SK-N-SH treated with all-trans-retinoic acid at 6 μM for 48 hours (cell line): Measurements from ENCODE around the gene HSD17B1.

Experiments
- ARNTL ChIP-seq: fragments of 450-650 bp; formaldehyde crosslinking; IDR thresholded peaks from 2 replicates; pipeline ENCODE4 v1.5.0; 2020; ENCODE audit warnings: low read depth, mild to moderate bottlenecking, moderate library complexity, borderline replicate concordance
- BACH2 ChIP-seq: fragments of 250-450 bp; sonication (Bioruptor Pico); IDR thresholded peaks from 2 replicates; pipeline ENCODE4 v1.9.0; 2021; ENCODE audit warnings: mild to moderate bottlenecking, borderline replicate concordance
- TCF4 ChIP-seq: fragments of 250-450 bp; sonication (Bioruptor Pico); IDR thresholded peaks from 2 replicates; pipeline ENCODE4 v1.8.0; 2021; ENCODE audit warnings: mild to moderate bottlenecking, moderate library complexity, borderline replicate concordance
- ZFP30 ChIP-seq: fragments of 450-650 bp; formaldehyde crosslinking; IDR thresholded peaks from 2 replicates; pipeline ENCODE4 v1.5.0; 2022; ENCODE audit warnings: mild to moderate bottlenecking, moderate library complexity
- ZNF70 ChIP-seq: fragments of 450-650 bp; formaldehyde crosslinking; IDR thresholded peaks from 2 replicates; pipeline ENCODE4 v1.5.0; 2020; ENCODE audit warnings: mild to moderate bottlenecking, moderate library complexity
- TF ChIP-seq, protein P1 (sequence below): fragments of 250-450 bp; sonication (Bioruptor Pico); IDR thresholded peaks from 2 replicates; pipeline ENCODE4 v1.8.0; 2020; ENCODE audit warnings: mild to moderate bottlenecking, moderate library complexity, borderline replicate concordance
- TF ChIP-seq, protein P2 (sequence below): fragments of 250-450 bp; sonication (Bioruptor Pico); IDR thresholded peaks from 2 replicates; pipeline ENCODE4 v1.5.1; 2020; ENCODE audit warnings: low read depth, mild to moderate bottlenecking, moderate library complexity

DNA sequence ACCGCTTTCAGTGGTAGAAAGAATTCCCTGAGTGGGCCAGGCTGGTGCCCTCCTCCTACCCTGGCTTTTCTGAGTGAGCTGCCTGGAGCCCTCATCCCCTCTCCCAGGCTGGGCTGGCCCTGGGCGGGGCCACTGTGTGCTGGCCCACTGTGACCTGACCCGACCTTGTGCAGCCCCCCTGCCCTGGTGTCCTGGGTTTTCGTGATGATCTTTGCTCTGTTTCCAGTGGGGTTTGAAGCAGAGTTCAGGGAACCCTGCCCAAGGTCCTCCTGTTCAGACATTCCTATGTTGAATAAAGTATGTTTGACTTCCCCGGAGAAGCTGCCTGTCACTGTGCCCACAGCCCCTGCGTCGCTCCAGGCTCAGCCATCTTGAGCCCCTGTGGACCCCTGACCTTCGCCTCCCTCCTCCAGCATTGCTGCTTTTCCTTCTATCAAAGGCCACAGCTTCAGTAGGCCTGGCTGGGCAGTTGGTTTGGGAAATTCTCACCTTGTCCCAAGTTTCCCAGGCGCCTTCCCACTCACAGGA lies 30.4 kb upstream of the HSD17B1 start:
- TF ChIP-seq, protein P1, sequence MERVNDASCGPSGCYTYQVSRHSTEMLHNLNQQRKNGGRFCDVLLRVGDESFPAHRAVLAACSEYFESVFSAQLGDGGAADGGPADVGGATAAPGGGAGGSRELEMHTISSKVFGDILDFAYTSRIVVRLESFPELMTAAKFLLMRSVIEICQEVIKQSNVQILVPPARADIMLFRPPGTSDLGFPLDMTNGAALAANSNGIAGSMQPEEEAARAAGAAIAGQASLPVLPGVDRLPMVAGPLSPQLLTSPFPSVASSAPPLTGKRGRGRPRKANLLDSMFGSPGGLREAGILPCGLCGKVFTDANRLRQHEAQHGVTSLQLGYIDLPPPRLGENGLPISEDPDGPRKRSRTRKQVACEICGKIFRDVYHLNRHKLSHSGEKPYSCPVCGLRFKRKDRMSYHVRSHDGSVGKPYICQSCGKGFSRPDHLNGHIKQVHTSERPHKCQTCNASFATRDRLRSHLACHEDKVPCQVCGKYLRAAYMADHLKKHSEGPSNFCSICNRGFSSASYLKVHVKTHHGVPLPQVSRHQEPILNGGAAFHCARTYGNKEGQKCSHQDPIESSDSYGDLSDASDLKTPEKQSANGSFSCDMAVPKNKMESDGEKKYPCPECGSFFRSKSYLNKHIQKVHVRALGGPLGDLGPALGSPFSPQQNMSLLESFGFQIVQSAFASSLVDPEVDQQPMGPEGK (CRISPR knock-in tag), result no peak
- no peak for TF ChIP-seq TCF4 (CRISPR knock-in tag)
- no peak for TF ChIP-seq BACH2 (CRISPR knock-in tag)
- TF ChIP-seq ZNF70 (CRISPR knock-in tag), result no peak
- no peak for TF ChIP-seq ARNTL (CRISPR knock-in tag)
- TF ChIP-seq, protein P2, sequence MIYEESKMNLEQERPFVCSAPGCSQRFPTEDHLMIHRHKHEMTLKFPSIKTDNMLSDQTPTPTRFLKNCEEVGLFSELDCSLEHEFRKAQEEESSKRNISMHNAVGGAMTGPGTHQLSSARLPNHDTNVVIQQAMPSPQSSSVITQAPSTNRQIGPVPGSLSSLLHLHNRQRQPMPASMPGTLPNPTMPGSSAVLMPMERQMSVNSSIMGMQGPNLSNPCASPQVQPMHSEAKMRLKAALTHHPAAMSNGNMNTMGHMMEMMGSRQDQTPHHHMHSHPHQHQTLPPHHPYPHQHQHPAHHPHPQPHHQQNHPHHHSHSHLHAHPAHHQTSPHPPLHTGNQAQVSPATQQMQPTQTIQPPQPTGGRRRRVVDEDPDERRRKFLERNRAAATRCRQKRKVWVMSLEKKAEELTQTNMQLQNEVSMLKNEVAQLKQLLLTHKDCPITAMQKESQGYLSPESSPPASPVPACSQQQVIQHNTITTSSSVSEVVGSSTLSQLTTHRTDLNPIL (CRISPR knock-in tag), result no peak
- no peak for TF ChIP-seq ZFP30
